ENCODE data around the gene SULT2B1.

DNA sequence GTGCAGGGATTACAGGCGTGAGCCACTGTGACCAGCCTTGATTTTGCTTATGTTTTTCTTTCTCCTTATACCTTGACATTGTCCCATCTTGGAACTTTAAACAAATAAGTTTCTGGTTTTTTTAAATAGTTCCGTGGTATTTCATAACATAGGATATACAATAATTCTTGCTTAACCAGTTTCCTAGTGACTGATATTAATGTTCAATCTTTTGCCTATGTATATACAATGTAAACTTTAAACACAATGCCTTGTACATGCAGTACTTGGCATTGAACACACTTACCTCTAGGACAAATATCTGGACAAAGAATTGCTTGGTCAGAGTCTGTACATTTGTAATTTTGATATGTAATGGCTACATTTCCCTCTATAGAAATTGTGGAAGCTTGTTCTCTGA is 30.2 kb downstream of the SULT2B1 start:
- TF ChIP-seq, protein P1, sequence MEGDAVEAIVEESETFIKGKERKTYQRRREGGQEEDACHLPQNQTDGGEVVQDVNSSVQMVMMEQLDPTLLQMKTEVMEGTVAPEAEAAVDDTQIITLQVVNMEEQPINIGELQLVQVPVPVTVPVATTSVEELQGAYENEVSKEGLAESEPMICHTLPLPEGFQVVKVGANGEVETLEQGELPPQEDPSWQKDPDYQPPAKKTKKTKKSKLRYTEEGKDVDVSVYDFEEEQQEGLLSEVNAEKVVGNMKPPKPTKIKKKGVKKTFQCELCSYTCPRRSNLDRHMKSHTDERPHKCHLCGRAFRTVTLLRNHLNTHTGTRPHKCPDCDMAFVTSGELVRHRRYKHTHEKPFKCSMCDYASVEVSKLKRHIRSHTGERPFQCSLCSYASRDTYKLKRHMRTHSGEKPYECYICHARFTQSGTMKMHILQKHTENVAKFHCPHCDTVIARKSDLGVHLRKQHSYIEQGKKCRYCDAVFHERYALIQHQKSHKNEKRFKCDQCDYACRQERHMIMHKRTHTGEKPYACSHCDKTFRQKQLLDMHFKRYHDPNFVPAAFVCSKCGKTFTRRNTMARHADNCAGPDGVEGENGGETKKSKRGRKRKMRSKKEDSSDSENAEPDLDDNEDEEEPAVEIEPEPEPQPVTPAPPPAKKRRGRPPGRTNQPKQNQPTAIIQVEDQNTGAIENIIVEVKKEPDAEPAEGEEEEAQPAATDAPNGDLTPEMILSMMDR (IDR thresholded peaks at IDR 0.05; ENCODE audit: low read depth, low read length) = no peak
- no peak for TF ChIP-seq POLR2A (IDR thresholded peaks at IDR 0.05; ENCODE audit: extremely low read depth, insufficient read length)
- TF ChIP-seq MYC (IDR thresholded peaks at IDR 0.05; ENCODE audit: low read depth, low read length) = no peak
- TF ChIP-seq, protein P2, sequence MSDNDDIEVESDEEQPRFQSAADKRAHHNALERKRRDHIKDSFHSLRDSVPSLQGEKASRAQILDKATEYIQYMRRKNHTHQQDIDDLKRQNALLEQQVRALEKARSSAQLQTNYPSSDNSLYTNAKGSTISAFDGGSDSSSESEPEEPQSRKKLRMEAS (IDR thresholded peaks at IDR 0.05; ENCODE audit: low read depth, low read length) = no peak

Data from NB4 (cell line).